ENCODE measurements around the gene BGN.

Gene BGN

DNA sequence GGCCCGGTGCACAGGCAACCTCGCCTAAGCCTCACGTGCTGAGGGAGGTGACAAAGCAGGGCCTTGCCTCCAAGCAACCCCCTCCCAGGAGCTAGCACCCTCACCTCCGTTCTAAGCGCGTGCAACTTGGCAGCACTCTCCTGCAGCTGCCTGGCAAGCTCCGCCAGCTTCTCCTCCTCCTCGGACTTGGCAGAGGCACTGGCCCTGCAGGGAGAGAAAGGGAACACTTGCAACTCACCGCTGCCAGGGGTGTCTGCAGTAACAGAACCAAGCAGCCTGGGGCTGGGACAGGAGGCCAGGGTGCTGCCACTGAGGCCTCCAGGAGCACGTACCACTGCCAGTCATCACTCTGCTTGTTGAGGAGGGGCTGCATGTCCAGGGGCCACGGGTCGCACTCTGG lies 38.6 kb upstream of the BGN start:
- no peak for DNase-seq (ENCODE audit: extremely low spot score)
- ChIA-PET CTCF (interaction anchor here (3.1 kb wide), 1 partner anchor 16 kb away, joined by 15 read pairs; the partner anchor contains the start of gene HAUS7), POLR2A (no interaction called here)
- TF ChIP-seq, protein P1, sequence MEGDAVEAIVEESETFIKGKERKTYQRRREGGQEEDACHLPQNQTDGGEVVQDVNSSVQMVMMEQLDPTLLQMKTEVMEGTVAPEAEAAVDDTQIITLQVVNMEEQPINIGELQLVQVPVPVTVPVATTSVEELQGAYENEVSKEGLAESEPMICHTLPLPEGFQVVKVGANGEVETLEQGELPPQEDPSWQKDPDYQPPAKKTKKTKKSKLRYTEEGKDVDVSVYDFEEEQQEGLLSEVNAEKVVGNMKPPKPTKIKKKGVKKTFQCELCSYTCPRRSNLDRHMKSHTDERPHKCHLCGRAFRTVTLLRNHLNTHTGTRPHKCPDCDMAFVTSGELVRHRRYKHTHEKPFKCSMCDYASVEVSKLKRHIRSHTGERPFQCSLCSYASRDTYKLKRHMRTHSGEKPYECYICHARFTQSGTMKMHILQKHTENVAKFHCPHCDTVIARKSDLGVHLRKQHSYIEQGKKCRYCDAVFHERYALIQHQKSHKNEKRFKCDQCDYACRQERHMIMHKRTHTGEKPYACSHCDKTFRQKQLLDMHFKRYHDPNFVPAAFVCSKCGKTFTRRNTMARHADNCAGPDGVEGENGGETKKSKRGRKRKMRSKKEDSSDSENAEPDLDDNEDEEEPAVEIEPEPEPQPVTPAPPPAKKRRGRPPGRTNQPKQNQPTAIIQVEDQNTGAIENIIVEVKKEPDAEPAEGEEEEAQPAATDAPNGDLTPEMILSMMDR (IDR thresholded peaks at IDR 0.05; ENCODE audit: control extremely low read depth, extremely low read depth, low read depth, missing control alignments) = no peak

DNA sequence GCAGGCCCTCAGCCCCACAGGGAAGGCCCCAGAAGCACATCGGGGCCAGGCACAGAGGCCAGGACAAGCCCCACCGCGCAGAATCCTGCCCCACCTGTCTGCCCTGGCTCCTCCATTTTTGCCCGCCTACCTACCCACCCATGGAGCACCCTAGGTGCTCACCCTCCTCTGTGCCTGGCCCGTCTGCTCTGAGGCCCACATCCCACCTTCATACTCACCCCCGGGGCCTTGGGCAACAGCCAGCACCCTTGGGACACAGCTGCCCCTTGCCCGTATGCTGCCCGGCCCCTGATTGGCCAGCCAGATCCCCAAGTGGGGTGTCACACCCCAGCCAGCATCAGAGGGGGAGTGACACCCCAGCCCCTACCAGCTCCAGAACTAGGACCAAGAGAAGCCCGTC lies 38.1 kb upstream of the BGN start:
- TF ChIP-seq, protein P1 (IDR thresholded peaks at IDR 0.05; ENCODE audit: control extremely low read depth, extremely low read depth, low read depth, missing control alignments) = no peak
- no peak for DNase-seq (ENCODE audit: extremely low spot score)
- ChIA-PET POLR2A (no interaction called here), CTCF (interaction anchor here (3.1 kb wide), 1 partner anchor 15 kb away, joined by 15 read pairs; the partner anchor contains the start of gene HAUS7)

DNA sequence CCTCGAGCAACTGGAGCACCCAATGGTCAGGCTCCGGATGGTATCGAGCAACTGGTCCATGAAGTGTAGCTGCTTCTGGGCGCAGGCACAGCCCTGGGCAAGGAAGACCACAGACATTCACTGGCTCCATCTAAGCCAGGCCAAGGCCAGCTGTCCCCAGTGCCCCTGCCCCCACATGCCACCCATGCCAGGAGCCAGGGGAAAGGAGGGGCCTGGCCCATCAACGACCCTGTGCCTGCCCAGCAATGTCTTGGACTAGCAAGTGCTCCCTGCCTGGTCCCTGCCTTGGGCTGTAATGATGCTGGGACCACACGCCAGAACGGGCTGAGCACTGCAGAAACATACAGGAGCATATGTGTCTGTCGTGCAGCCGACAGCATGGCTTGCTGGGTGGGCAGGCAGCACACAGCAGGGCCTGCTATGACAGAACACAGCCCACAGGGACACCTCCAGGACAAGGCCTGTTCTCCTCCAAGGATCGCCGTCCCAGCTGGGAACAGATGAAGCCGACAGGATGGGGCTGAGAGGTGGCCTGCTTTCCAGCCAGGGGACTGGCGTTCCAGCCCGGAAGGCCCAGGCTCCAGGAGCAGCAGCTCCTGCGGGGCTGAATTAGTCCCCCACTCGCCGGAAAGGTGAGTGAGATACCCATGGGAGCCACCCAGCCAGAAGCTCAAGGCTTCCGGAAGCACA lies 37.5 kb upstream of the BGN start:
- DNase-seq (ENCODE audit: extremely low spot score) = no peak
- ChIA-PET POLR2A (no interaction called here), CTCF (interaction anchor here (3.1 kb wide), 1 partner anchor 15 kb away, joined by 15 read pairs; the partner anchor contains the start of gene HAUS7)
- TF ChIP-seq, protein P1 (IDR thresholded peaks at IDR 0.05; ENCODE audit: control extremely low read depth, extremely low read depth, low read depth, missing control alignments) = no peak

DNA sequence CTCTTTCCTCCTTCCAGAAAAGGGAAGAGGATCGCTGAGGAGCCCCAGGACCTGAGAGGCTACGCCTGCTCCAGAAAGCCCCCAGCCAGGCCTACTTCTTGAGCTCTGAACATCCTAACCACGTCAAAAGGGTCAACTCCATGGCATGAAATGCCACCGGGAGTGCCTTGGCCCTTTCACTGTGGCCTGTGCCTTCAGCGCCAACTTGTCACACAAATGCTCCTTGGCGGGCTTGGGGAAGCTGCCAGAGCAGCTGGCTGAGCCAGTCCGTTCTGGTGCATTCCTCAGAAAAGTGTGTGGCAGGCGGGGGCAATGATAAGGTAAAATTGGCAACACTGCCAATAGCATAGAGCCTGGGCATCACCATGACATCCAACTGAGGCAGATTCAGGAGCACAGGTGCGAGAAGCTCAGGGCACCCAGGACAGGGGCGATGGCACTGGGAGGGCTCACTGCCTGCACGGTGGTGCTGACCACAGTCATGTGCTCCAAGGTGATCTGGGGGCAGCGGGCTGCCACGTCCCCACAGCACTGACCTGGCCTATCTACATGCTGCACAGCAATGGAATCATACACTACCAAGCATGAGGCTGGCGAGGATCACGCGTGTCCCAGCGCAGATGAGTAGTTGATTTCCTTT lies 36.8 kb upstream of the BGN start:
- no peak for DNase-seq (ENCODE audit: extremely low spot score)
- CTCF ChIA-PET = interaction anchor here (1.4 to 3.1 kb wide), 2 partner anchors 14 to 19 kb away, joined by 3 to 15 read pairs; partner anchors contain the start of gene HAUS7
- POLR2A ChIA-PET = no interaction called here
- TF ChIP-seq, protein P1 (IDR thresholded peaks at IDR 0.05; ENCODE audit: control extremely low read depth, extremely low read depth, low read depth, missing control alignments) = no peak

DNA sequence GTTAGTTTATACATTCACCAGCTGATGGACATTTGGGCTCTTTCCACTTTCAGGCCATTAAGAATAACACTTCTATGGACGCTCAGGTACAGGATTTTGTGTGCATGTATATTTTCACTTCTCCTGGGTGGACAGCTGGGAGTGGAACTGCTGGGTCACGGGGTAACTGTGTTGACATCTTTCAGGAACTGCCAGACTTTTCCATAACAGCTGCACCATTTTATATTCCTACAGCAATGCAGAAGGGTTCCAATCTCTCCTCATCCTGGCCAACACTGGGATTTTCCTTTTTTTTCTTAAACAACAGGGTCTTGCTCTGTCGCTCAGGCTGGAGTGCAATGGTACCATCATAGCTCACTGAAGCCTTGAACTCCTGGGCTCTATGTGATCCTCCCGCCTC lies 36.3 kb upstream of the BGN start:
- CTCF ChIA-PET = interaction anchor here (1.4 to 3.1 kb wide), 2 partner anchors 14 to 20 kb away, joined by 3 to 15 read pairs; partner anchors contain the start of gene HAUS7
- TF ChIP-seq, protein P1 (IDR thresholded peaks at IDR 0.05; ENCODE audit: control extremely low read depth, extremely low read depth, low read depth, missing control alignments) = no peak
- DNase-seq (ENCODE audit: extremely low spot score) = no peak

DNA sequence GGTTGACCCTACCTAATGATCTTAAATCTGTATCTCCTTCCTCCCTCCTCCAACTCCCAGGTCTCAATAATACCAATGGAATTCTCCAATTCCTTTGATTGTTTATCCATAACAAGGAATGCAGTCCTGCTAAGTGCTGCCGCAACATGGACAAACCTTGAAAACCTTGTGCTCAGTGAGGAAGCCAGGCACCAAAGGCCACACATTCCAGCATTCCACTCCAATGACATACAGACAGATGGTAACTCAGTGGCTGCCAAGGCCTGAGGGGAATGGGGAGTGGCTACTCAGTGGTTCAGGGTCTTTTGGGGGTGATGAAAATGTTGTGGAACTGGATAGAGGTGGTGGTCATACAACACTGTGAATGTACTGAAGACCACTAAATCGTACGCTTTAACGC lies 34.8 kb upstream of the BGN start:
- TF ChIP-seq, protein P1 (IDR thresholded peaks at IDR 0.05; ENCODE audit: control extremely low read depth, extremely low read depth, low read depth, missing control alignments) = no peak
- ChIA-PET POLR2A (no interaction called here), CTCF (interaction anchor here (1.3 to 1.8 kb wide), 2 partner anchors 10 to 22 kb away, joined by 4 to 5 read pairs; partner anchors contain the start of gene HAUS7)
- DNase-seq (ENCODE audit: extremely low spot score) = no peak

More for the DNA sequence above, 36.3 kb upstream of the BGN start:
- POLR2A ChIA-PET = no interaction called here

Data from GM10248 (cell line).